ENCODE results near the gene TSSK6. TPM values are rescaled to one million over a fixed set of nuclear protein-coding genes. Genes with fewer than 3 reads are reported as not detected.

The TSSK6 gene
- 0.45 TPM for polyA plus RNA-seq (2012; ENCODE audit: missing spikeins)

DNA sequence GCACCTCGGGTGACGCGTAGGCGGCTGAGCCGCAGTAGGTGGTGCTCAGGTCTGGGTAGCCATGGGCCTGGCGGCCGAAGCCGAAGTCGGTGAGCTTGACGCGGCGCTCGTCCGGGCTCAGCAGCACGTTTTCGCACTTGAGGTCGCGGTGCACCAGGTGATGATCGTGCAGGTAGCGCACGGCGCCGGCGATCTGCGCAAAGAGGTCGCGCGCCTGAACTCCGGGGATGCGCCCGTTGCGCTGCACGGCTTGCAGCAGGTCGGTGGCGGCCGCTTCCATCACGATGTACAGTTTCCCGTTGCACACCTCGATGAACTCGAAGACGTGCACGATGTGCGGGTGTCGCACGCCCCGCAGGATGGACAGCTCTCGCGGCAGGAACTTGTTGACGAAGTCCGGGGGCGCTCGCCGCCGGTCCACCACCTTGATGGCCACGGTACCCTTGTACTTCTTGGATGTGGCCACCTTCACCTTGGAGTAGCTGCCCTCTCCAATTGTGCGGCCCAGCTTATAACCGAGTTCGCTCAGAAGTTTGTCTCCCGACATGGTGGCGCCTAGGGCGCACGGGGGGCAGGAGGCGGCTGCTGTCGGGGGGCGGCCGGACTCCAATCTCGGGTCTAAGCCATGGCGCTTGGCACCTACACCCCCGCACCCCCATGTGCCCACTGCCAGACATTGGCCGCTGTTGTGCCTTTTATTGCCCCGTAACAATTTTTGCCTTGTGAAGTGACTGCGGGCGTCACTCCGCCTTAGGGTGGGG lies at the start of gene TSSK6:
Gene TSSK6, minus strand, starts transcription at position 668 of the 761 bp plus-strand sequence. Its CDS starts 121 bp downstream, at position 547.
- DNase-seq (ENCODE audit: insufficient read length) (no peak), FAIRE-seq (peak; percentile 38)
- no peak for TF ChIP-seq POLR2A (IDR thresholded peaks at IDR 0.05; ENCODE audit: low read depth, low read length)
- no peak for TF ChIP-seq POLR2AphosphoS5 (IDR thresholded peaks at IDR 0.05; ENCODE audit: low read depth, low read length)
- TF ChIP-seq TAF1 (IDR thresholded peaks at IDR 0.05; ENCODE audit: borderline replicate concordance, low read depth, low read length): no peak

DNA sequence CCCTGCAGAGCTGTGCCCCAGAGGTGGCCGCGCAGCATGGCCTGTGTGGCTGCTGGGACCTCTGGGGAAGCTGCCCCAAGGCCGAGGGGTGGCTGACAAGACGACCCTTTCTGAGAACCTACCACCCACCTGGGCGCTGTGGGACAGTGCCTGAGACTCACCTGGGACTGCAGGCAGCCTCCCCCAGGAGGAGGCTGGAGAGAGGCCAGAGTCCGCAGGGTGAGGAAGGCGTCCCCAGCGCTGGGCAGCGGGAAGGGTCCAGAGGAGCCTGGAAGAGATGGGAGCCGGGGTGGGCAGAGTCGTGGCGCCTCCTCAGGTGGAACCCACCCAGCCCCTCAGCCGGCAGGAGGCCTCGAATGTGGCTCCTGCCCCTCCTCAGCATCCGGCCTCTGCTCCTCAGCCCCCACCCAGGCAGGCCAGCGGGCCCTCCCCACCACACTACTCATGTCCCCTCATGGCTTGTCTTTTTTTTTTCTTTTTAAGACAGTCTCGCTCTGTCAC lies 48.0 kb upstream of the TSSK6 start:
- FAIRE-seq (no peak), DNase-seq (ENCODE audit: insufficient read length) (no peak)
- TF ChIP-seq TAF1 (IDR thresholded peaks at IDR 0.05; ENCODE audit: borderline replicate concordance, low read depth, low read length) (no peak), POLR2A (IDR thresholded peaks at IDR 0.05; ENCODE audit: low read depth, low read length) (no peak), POLR2AphosphoS5 (IDR thresholded peaks at IDR 0.05; ENCODE audit: low read depth, low read length) (no peak)

DNA sequence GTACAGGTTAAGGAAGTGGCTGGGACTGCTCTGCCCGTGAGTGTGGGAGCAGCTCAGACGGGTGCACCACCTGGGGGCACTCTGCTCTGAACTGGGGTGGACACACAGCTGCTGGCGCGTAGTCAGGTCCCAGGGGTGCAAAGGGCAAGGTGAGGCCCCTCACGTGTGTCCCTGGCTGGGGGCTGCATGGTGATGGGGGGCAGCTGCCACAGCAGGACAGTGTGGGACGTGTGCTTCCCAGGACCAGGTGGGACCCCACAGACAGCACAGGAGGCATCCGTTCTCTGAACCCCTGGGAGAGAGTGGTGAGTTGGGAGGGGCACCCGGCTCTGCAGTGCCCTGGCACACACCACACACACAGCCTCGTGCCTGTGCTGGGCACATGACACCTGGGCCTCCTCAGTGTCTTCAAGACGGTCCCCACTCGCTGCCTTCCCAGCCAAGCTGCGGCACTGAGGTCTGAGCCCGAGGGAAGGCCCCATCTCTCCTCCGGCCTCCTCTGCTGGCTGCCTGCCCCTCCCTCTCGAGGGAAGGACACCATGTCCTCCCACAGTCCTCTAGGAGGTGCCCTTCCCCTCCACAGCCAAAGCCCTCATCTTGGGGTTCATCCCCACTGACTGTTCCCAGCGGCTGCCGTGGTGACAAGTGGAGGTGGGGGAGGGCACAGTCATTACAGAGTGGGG lies 47.5 kb upstream of the TSSK6 start:
- DNase-seq (ENCODE audit: insufficient read length): no peak
- FAIRE-seq: no peak
- no peak for TF ChIP-seq POLR2A (IDR thresholded peaks at IDR 0.05; ENCODE audit: low read depth, low read length)
- no peak for TF ChIP-seq POLR2AphosphoS5 (IDR thresholded peaks at IDR 0.05; ENCODE audit: low read depth, low read length)
- TF ChIP-seq TAF1 (IDR thresholded peaks at IDR 0.05; ENCODE audit: borderline replicate concordance, low read depth, low read length): no peak

DNA sequence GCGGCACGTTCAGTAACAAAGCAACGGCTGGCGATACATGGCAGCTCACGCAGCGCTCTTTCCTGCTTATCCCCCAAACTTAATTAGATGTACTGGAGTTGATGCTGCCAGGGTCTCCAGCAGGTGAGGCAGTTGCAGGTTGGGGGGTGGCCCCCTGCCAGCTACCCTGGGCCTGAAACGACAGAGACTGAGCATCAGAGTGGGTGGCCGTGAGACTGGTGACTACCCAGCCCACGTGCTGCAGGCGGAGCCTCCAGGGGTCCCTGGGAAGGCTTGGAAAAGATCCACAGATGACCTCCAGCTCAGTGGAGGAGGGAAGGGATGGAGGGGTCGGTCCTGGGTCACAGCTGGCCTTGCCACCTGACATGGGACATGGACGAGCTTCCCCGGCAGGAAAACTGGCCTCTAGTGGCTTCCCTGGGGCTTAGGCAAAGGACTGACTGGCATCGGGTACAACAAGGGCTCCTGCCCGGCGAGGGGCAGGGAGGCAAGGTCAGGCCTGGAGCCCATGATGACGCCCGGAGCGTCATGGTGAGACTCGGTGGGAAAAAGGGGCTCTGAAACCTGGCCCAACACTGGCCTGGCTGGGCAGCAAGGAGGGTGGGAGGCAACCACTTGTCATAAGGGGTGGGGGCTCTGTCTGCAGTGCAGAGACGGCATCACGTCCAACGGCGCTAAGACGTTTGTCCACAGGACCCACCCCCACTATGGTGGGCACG lies 46.8 kb upstream of the TSSK6 start:
- DNase-seq (ENCODE audit: insufficient read length): no peak
- no peak for FAIRE-seq
- no peak for TF ChIP-seq POLR2AphosphoS5 (IDR thresholded peaks at IDR 0.05; ENCODE audit: low read depth, low read length)
- TF ChIP-seq TAF1 (IDR thresholded peaks at IDR 0.05; ENCODE audit: borderline replicate concordance, low read depth, low read length): no peak
- TF ChIP-seq POLR2A (IDR thresholded peaks at IDR 0.05; ENCODE audit: low read depth, low read length): no peak

- FAIRE-seq (no peak), DNase-seq (ENCODE audit: insufficient read length) (no peak)
- no peak for TF ChIP-seq POLR2A (IDR thresholded peaks at IDR 0.05; ENCODE audit: low read depth, low read length)
Measured at GRCh38 chr19:19559931-19560330, 44.6 kb upstream of the TSSK6 start.

DNA sequence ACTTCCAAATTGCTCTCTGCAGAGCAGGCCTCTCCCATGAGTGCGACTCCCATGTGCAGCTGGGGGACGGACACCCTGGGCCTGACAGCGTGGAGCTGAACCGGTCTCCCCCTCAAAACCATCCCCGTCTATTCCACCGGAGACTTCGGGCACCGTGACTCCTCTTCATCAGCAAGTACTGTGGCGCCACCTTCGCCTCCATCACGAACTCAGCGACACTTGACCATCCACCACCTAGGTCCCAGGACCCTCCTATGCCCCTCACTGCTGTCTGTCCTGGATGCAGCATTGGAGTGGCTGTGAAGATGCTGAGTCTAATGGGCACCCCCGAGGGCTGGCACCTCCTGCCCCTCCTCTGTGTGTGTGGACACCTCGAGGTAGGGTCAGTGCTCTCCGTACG lies 43.3 kb upstream of the TSSK6 start:
- DNase-seq (ENCODE audit: insufficient read length): no peak
- FAIRE-seq: no peak
- TF ChIP-seq TAF1 (IDR thresholded peaks at IDR 0.05; ENCODE audit: borderline replicate concordance, low read depth, low read length) (no peak), POLR2AphosphoS5 (IDR thresholded peaks at IDR 0.05; ENCODE audit: low read depth, low read length) (no peak), POLR2A (IDR thresholded peaks at IDR 0.05; ENCODE audit: low read depth, low read length) (no peak)

GRCh38 chr19:19558055-19558454 lies 42.7 kb upstream of the TSSK6 start:
- TF ChIP-seq TAF1 (IDR thresholded peaks at IDR 0.05; ENCODE audit: borderline replicate concordance, low read depth, low read length) (no peak), POLR2A (IDR thresholded peaks at IDR 0.05; ENCODE audit: low read depth, low read length) (no peak), POLR2AphosphoS5 (IDR thresholded peaks at IDR 0.05; ENCODE audit: low read depth, low read length) (no peak)
- FAIRE-seq: no peak
- DNase-seq (ENCODE audit: insufficient read length): no peak

DNA sequence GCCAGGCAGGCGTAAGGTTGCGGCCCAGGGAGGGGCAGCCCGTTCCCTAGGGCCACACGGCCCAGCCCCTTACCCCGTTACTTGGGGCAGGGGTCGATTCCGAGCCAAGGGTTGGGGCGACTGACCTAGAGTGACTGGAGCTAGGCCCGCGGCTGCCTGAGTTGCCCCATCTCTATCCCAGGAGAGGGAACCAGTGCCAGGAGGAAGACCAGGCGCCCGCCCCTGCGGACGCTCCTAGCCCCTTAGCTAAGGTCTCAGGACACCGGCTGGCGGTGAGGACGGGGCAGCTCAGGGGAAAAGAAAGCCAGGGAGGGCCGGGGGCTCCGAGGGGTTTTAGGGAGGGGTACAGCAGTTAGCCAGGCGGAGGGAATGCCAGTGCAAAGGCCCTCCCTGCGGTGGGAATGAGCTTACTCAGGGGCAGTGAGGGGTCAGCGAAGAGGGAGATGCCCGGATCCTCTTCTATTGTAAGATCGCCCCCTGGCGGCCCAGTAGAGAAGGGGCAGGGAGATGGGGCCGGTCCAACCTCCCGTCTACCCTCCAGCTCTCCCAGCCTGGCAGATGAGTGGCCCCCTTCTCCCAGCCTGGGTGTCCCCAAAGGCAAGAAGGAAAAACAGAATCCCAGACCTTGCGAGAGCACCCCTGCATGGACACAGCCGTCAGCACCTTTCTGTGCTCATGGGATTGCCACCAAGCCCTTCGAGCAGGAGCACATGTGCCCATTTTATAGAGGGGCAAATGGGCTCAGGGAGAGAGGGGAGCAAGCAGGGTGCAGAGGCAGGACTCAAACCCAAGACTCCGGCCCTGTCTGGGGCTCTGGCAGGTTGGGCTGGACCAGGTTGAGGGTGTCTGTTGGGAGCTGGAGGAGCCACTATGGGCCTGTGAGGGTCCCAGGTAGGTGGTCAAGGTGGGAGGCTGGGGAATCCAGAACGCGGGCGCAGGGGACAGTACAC lies 39.0 kb upstream of the TSSK6 start:
- TF ChIP-seq POLR2A (IDR thresholded peaks at IDR 0.05; ENCODE audit: low read depth, low read length): no peak
- no peak for TF ChIP-seq TAF1 (IDR thresholded peaks at IDR 0.05; ENCODE audit: borderline replicate concordance, low read depth, low read length)
- FAIRE-seq: peak; percentile 64
- DNase-seq (ENCODE audit: insufficient read length): peak; percentile 75

- no peak for TF ChIP-seq POLR2AphosphoS5 (IDR thresholded peaks at IDR 0.05; ENCODE audit: low read depth, low read length)
- no peak for TF ChIP-seq POLR2A (IDR thresholded peaks at IDR 0.05; ENCODE audit: low read depth, low read length)
- TF ChIP-seq TAF1 (IDR thresholded peaks at IDR 0.05; ENCODE audit: borderline replicate concordance, low read depth, low read length): no peak
- FAIRE-seq (no peak), DNase-seq (ENCODE audit: insufficient read length) (no peak)
Measured at GRCh38 chr19:19553670-19554069, 38.3 kb upstream of the TSSK6 start.

DNA sequence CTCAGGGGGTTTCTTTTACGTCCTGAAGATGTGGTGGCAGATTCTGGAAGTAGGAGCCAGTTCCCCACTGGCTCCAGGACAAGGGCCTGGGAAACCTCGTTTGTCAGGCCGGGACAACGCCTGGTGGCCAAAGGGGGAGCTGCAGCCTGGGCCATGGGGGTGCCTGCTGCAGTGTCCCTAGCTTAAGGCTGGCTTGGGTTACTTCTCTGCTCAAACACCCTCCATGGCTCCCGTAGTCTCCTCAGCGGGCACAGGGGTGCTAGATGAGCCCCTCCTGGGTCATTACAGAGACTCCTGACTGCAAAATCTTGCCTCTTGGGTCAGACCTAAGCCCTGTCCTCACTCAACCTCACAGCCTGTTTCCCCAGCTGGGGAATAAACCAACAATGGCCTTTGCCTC lies 37.5 kb upstream of the TSSK6 start:
- TF ChIP-seq TAF1 (IDR thresholded peaks at IDR 0.05; ENCODE audit: borderline replicate concordance, low read depth, low read length): no peak
- no peak for TF ChIP-seq POLR2A (IDR thresholded peaks at IDR 0.05; ENCODE audit: low read depth, low read length)
- TF ChIP-seq POLR2AphosphoS5 (IDR thresholded peaks at IDR 0.05; ENCODE audit: low read depth, low read length): no peak
- DNase-seq (ENCODE audit: insufficient read length): peak; percentile 76
- peak; percentile 46 for FAIRE-seq

- FAIRE-seq (no peak), DNase-seq (ENCODE audit: insufficient read length) (no peak)
- no peak for TF ChIP-seq TAF1 (IDR thresholded peaks at IDR 0.05; ENCODE audit: borderline replicate concordance, low read depth, low read length)
- TF ChIP-seq POLR2A (IDR thresholded peaks at IDR 0.05; ENCODE audit: low read depth, low read length): no peak
Measured at GRCh38 chr19:19551853-19552192, 36.5 kb upstream of the TSSK6 start.
